PC-3 (cell line): ENCODE measurements around the gene ADAM11. TPM values are rescaled to one million over a fixed set of nuclear protein-coding genes. Genes with fewer than 3 reads are reported as not detected.

Experiments
- ATAC-seq: fragments of 200-7000 bp; cut with Tn5 transposase; 2 replicates; pipeline ENCODE4 v1.9.1; 2020; ENCODE audit warnings: mild to moderate bottlenecking, moderate library complexity
- BruUV-seq: library from RNA; stranded (reverse); fragments of 400-500 nt; replicated peaks from 2 replicates; lab custom pipeline; 2021; lab: Mats Ljungman, UMichigan
- CTCF ChIA-PET: fragments of 300-600 bp; sonication (Branson Sonifier 250); formaldehyde crosslinking; loops from one replicate; lab custom pipeline; 2022; ENCODE audit warnings: antibody characterized with exemption; lab: Charles Lee
- POLR2A ChIA-PET: fragments of 300-600 bp; sonication (Branson Sonifier 250); formaldehyde crosslinking; loops from one replicate; lab custom pipeline; 2022; ENCODE audit warnings: antibody characterized with exemption; ENCODE audit not compliant: unreplicated experiment; lab: Charles Lee
- DNase-seq: peaks from one replicate; pipeline ENCODE4 v3.0.0-alpha.2; 2015
- H2AFZ ChIP-seq: fragments of 300-600 bp; sonication (generic); 2 replicates; pipeline ENCODE4 v1.6.0; 2016; ENCODE audit warnings: antibody characterized with exemption, low read length
- H3F3A ChIP-seq: fragments of 300-600 bp; sonication (generic); one replicate; pipeline ENCODE4 v1.6.0; 2017; ENCODE audit warnings: antibody characterized with exemption, low read length, control low read depth, mild to moderate bottlenecking; ENCODE audit not compliant: unreplicated experiment
- H3K27ac ChIP-seq: fragments of 300-600 bp; sonication (generic); 2 replicates; pipeline ENCODE4 v1.5.1; 2016; ENCODE audit warnings: mild to moderate bottlenecking, low read length
- H3K27me3 ChIP-seq: fragments of 300-600 bp; sonication (generic); 2 replicates; pipeline ENCODE4 v1.6.1; 2016; ENCODE audit warnings: low read length, mixed read lengths
- H3K36me3 ChIP-seq: fragments of 300-600 bp; sonication (generic); 2 replicates; pipeline ENCODE4 v1.6.1; 2016; ENCODE audit warnings: low read depth, mixed run types, low read length, mixed read lengths
- H3K4me1 ChIP-seq: fragments of 300-600 bp; sonication (generic); 2 replicates; pipeline ENCODE4 v1.5.1; 2016; ENCODE audit warnings: low read length; ENCODE audit not compliant: insufficient read depth
- H3K4me2 ChIP-seq: fragments of 300-600 bp; sonication (generic); 2 replicates; pipeline ENCODE4 v1.6.0; 2016; ENCODE audit warnings: low read length
- H3K4me3 ChIP-seq: fragments of 300-600 bp; sonication (generic); 2 replicates; pipeline ENCODE4 v1.5.1; 2016; ENCODE audit warnings: mild to moderate bottlenecking, low read length, mixed read lengths
- H3K79me2 ChIP-seq: fragments of 300-600 bp; sonication (generic); 2 replicates; pipeline ENCODE4 v1.6.1; 2017; ENCODE audit warnings: low read length, mixed read lengths
- H3K9ac ChIP-seq: fragments of 300-600 bp; sonication (generic); 2 replicates; pipeline ENCODE4 v1.6.0; 2016; ENCODE audit warnings: mild to moderate bottlenecking, low read length
- H3K9me2 ChIP-seq: fragments of 300-600 bp; sonication (generic); replicated peaks from 2 replicates; pipeline ENCODE4 v1.6.1; 2016; ENCODE audit warnings: mixed run types, low read length, mixed read lengths
- H3K9me3 ChIP-seq: fragments of 300-600 bp; sonication (generic); 2 replicates; pipeline ENCODE4 v1.6.1; 2016; ENCODE audit warnings: low read length, mixed read lengths
- H4K20me1 ChIP-seq: fragments of 300-600 bp; sonication (generic); 2 replicates; pipeline ENCODE4 v1.6.1; 2016; ENCODE audit warnings: low read length, mixed read lengths
- CTCF ChIP-seq: fragments of 300-600 bp; sonication (generic); conservative IDR thresholded peaks from 2 replicates; pipeline ENCODE4 v1.5.1; 2017; ENCODE audit warnings: antibody characterized with exemption, low read depth, mild to moderate bottlenecking, low read length
- EZH2 ChIP-seq: fragments of 300-600 bp; sonication (generic); IDR thresholded peaks from one replicate; pipeline ENCODE4 v1.6.1; 2017; ENCODE audit warnings: antibody characterized with exemption, mild to moderate bottlenecking, low read length; ENCODE audit not compliant: unreplicated experiment
- EZH2phosphoT487 ChIP-seq: fragments of 300-600 bp; sonication (generic); IDR thresholded peaks from 2 replicates; pipeline ENCODE4 v1.6.1; 2018; ENCODE audit warnings: mild to moderate bottlenecking, antibody characterized with exemption, low read length, borderline replicate concordance
- intact Hi-C: fragments of 100-400 bp; cut with micrococcal nuclease; formaldehyde crosslinking; loops from 2 replicates; pipeline ENCODE4 v1.9.0; 2023
- total RNA-seq: library from RNA; depleted of rRNA; stranded (reverse); fragments of >200 nt; gene quantifications from 2 replicates; pipeline ENCODE4 v1.2.3, GENCODE V29; 2014

The ADAM11 gene
- total RNA-seq, 1 experiment from 2014 or later, result 2.9 TPM

- DNase-seq (no peak), ATAC-seq (no peak)
- no TSS peak for BruUV-seq
- Histone ChIP-seq H3K27ac (no peak overlapping the region), H3F3A (no peaks in the 10 kb centered on the region), H4K20me1 (no peaks in the 10 kb centered on the region), H3K4me3 (no peak overlapping the region), H3K9me3 (no peaks in the 10 kb centered on the region), H3K79me2 (no peaks in the 10 kb centered on the region), H3K9me2 (no peaks in the 10 kb centered on the region), H3K4me1 (peaks cover 12% of the 10 kb centered on the region), H3K9ac (no peak overlapping the region), H3K36me3 (no peaks in the 10 kb centered on the region), H3K4me2 (no peak overlapping the region), H3K27me3 (no peaks in the 10 kb centered on the region), H2AFZ (no peak overlapping the region)
- intact Hi-C loops, result loop anchor here (2.0 kb wide), 1 partner anchor 51 kb away; no protein-coding TSS in a partner anchor
- TF ChIP-seq EZH2phosphoT487 (no peak), CTCF (no peak), EZH2 (no peak)
- ChIA-PET POLR2A (interaction anchor here (0.6 kb wide), 1 partner anchor 35 kb away, joined by 4 read pairs; no protein-coding TSS in a partner anchor), CTCF (interaction anchor here (0.6 to 2.3 kb wide), 4 partner anchors 17 to 54 kb away, joined by 3 to 7 read pairs (median 4); no protein-coding TSS in a partner anchor)
Observed at GRCh38 chr17:44777394-44778348, 18.9 kb downstream of the ADAM11 start.

GRCh38 chr17:44778656-44779210 lies 19.9 kb downstream of the ADAM11 start:
- Histone ChIP-seq H3K79me2 (no peaks in the 10 kb centered on the region), H3K9me3 (no peaks in the 10 kb centered on the region), H3K27me3 (no peaks in the 10 kb centered on the region), H3K27ac (no peak overlapping the region), H2AFZ (peak overlapping the region; percentile 88; the same call in 1 of the 2 replicates), H3K4me3 (peak overlapping the region; percentile 71), H3K9me2 (no peaks in the 10 kb centered on the region), H3K9ac (no peak overlapping the region), H4K20me1 (no peaks in the 10 kb centered on the region), H3K4me2 (peak overlapping the region; percentile 95), H3K36me3 (no peaks in the 10 kb centered on the region), H3K4me1 (peaks cover 12% of the 10 kb centered on the region), H3F3A (no peaks in the 10 kb centered on the region)
- intact Hi-C loops, result loop anchor here (1.0 to 2.0 kb wide), 2 partner anchors 50 to 87 kb away; no protein-coding TSS in a partner anchor
- ATAC-seq (no peak), DNase-seq (no peak)
- CTCF ChIA-PET, result interaction anchor here (1.2 to 2.6 kb wide), 5 partner anchors 31 to 100 kb away, joined by 3 to 13 read pairs (median 7); no protein-coding TSS in a partner anchor
- TF ChIP-seq EZH2phosphoT487, result no peak
- TF ChIP-seq EZH2, result no peak
- TF ChIP-seq CTCF, result no peak
- POLR2A ChIA-PET, result no interaction called here
- no TSS peak for BruUV-seq
